ENCODE data around the gene CHID1.

The CHID1 gene

GRCh38 chr11:876545-876944 is 34.1 kb downstream of the CHID1 start:
- DNase-seq (ENCODE audit: insufficient read length, low spot score) = no peak
- no peak for FAIRE-seq
- TF ChIP-seq, protein P1, sequence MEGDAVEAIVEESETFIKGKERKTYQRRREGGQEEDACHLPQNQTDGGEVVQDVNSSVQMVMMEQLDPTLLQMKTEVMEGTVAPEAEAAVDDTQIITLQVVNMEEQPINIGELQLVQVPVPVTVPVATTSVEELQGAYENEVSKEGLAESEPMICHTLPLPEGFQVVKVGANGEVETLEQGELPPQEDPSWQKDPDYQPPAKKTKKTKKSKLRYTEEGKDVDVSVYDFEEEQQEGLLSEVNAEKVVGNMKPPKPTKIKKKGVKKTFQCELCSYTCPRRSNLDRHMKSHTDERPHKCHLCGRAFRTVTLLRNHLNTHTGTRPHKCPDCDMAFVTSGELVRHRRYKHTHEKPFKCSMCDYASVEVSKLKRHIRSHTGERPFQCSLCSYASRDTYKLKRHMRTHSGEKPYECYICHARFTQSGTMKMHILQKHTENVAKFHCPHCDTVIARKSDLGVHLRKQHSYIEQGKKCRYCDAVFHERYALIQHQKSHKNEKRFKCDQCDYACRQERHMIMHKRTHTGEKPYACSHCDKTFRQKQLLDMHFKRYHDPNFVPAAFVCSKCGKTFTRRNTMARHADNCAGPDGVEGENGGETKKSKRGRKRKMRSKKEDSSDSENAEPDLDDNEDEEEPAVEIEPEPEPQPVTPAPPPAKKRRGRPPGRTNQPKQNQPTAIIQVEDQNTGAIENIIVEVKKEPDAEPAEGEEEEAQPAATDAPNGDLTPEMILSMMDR (IDR thresholded peaks at IDR 0.05; ENCODE audit: insufficient read depth, missing control alignments) = no peak

GRCh38 chr11:875769-876301 is 34.8 kb downstream of the CHID1 start:
- TF ChIP-seq, protein P1 (IDR thresholded peaks at IDR 0.05; ENCODE audit: insufficient read depth, missing control alignments) = no peak
- no peak for FAIRE-seq
- DNase-seq (ENCODE audit: insufficient read length, low spot score) = no peak

GRCh38 chr11:875203-875602 is 35.4 kb downstream of the CHID1 start:
- DNase-seq (ENCODE audit: insufficient read length, low spot score) (no peak), FAIRE-seq (no peak)
- TF ChIP-seq, protein P1 (IDR thresholded peaks at IDR 0.05; ENCODE audit: insufficient read depth, missing control alignments) = no peak

DNA sequence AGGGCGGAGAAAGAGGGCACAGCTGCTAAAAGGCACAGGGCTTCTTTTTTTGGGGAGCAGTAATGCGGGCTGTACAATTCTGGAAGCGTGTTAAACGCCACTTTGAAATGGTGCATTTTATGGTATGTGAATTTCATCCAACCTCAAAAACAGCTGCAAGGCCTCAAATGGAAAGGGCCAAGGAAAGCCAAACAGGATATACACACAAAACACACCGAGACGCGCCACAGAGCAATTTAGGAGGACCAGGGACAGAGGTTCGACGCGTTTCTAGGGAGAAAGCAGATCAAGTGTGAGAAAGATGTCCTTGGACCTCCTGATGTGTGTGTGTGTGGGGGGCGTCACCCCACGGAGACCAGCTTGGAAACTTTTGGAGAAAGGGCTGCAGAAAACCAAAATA is 36.9 kb downstream of the CHID1 start:
- FAIRE-seq = no peak
- TF ChIP-seq, protein P1 (IDR thresholded peaks at IDR 0.05; ENCODE audit: insufficient read depth, missing control alignments) = no peak
- no peak for DNase-seq (ENCODE audit: insufficient read length, low spot score)

DNA sequence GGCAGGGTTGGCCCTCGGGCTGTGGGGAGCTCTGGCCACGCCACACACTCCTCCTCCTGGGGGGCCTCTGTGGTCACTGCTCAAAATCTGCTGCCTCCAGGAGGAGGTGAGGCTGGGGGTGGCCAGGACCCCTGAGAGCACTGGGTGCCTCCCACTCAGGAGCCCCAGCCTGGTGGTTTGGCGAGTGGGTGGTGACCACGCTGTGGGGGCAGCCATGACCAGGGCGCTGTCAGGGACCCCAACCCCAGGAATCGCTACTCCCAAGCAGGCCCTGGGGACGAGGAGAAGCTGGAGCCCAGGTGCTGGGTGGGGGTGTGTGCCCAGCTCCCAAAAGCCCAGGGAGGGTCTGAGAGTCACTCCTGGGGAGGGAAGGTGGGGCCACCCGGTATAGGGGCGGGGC is 37.8 kb downstream of the CHID1 start:
- TF ChIP-seq, protein P1 (IDR thresholded peaks at IDR 0.05; ENCODE audit: insufficient read depth, missing control alignments) = no peak
- DNase-seq (ENCODE audit: insufficient read length, low spot score) (no peak), FAIRE-seq (no peak)

GRCh38 chr11:871472-871871 is 39.1 kb downstream of the CHID1 start:
- TF ChIP-seq, protein P1 (IDR thresholded peaks at IDR 0.05; ENCODE audit: insufficient read depth, missing control alignments) = no peak
- DNase-seq (ENCODE audit: insufficient read length, low spot score) (no peak), FAIRE-seq (no peak)

GRCh38 chr11:870418-870817 is 40.2 kb downstream of the CHID1 start:
- TF ChIP-seq, protein P1 (IDR thresholded peaks at IDR 0.05; ENCODE audit: insufficient read depth, missing control alignments) = no peak
- FAIRE-seq = no peak
- DNase-seq (ENCODE audit: insufficient read length, low spot score) = no peak

All from D721Med (cell line).